ENCODE data around the gene NAXE.
"Not testable (repeated sequence)": the region's sequence is repeated elsewhere in the genome, so short reads cannot be mapped to it uniquely, and the experiment has no call there.

Gene NAXE

DNA sequence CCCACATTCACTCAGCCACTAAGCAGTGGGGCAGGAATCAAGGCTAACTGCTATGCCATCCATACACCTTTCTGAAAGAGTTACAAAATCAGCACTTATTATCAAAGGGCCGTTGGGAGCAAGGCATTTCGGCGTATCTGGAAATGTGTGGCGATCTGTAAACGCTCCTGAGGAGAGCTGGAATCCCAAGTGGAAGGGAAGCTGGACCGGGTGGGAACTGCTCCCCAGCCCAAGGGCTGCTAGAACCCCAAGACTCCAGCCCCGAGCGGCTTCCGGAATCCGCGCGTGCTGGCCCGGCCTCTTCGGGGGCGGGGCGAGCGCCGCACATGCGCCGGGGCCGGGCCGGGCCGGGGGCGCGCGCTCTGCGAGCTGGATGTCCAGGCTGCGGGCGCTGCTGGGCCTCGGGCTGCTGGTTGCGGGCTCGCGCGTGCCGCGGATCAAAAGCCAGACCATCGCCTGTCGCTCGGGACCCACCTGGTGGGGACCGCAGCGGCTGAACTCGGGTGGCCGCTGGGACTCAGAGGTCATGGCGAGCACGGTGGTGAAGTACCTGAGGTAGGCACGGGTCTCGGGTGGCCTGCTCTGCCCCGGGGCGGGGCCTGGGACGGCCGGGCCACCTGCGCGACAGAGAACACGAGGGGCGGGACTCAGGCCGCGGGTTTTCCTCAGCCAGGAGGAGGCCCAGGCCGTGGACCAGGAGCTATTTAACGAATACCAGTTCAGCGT, at the start of gene NAXE:
TSS of gene NAXE (plus strand) at position 345 of the 726 bp plus-strand sequence. CDS start at position 374, 29 bp downstream.
- DNase-seq (ENCODE audit: low spot score), result peak; percentile 65

DNA sequence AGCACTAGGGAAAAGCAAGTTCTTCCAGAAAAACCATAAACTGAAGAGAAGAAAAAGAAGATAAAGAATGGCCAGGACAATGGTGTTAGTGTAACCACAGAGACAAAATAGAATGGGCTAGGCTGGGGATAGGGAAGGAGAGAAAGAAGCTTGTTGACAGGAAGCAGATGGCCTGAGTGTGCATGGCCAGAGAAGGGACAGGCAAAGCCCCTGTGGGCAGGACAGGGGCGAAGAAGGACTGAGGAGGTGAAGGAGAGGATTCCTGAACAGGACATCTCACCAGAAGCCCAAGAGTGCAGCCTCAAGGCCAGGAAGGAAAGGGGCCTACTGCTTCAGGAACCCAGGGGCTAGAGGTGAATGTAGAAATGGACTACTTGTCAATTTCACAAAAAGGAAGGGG, 48.5 kb upstream of the NAXE start:
- no peak for DNase-seq (ENCODE audit: low spot score)

DNA sequence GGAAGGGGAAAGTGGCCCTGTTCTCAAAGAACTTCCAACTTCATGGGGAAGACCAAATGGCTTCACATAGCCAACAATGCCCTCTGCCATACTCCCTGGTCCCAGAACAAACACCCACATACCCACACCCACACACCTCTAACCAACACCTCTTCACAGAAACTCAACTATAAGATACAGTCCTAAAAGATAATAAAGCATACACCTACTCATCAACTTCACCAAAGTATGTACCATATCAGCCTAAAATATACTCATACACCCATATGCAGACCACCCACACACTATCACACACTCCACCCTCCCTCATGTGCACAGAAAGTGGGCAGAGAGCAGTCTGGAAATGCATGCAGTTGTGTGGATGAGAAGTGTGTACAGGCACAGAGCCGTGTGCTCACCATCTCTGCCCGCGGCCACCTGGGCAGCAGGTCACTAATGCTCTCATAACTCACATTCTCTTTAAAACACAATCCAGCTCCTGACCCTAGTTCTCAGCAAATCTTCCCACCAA, 46.9 kb upstream of the NAXE start:
- no peak for DNase-seq (ENCODE audit: low spot score)

DNA sequence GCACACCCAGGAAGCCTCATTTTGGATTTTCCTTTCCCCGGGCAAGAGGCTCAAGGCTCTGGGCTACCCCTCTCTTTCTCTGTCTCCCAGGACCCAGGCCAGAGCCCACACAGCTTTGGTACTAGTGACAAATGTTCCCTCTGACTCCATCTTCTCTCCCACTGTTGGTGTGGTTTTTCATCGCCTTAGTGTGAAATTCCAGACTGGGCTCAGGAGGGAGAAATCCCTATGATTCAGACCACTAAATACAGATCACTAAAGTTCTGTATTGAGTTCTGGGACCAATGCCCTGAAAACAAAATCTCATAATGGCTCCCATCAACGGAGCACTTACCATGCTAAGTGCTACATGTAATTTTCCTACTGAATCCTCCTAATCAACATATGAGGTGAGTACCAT, 45.3 kb upstream of the NAXE start:
- no peak for DNase-seq (ENCODE audit: low spot score)

DNA sequence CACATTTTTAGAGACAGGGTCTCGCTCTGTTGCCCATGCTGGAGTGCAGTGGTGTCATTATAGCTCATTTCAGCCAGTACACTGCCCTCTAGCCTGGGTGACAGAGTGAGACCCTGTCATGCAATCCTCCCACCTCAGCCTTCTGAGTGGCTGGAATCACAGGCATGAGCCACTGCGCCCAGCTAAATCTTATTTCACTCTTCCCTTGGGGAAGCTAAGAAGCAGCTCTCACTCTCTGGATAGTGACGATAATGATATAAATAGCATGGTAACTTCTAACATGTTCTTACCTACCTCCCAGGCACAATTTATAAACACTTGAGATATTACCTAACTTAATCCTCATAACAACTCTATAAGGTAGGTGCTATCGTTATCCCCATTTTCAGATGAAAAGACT, 44.1 kb upstream of the NAXE start:
- no peak for DNase-seq (ENCODE audit: low spot score)

DNA sequence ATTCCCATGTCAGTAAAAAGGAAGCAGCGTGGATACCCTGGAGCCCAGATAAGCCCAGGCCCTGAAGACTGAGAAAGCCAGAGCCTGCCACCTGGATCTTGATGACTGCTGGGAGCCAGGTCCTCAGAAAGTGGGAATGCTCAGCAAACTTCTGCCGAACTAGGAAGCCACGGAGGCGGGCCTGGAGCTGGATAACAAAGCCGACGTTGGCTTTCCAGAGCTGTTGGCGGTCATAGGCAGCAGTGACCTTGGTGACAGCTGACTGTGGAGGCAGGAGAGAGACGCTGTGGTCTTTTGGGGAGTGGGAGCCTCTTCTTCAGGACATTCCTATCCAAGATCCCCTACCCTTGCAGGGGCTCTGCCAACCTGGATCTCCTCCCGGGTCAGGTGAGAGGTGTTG, 43.6 kb upstream of the NAXE start:
- DNase-seq (ENCODE audit: low spot score), result no peak

DNA sequence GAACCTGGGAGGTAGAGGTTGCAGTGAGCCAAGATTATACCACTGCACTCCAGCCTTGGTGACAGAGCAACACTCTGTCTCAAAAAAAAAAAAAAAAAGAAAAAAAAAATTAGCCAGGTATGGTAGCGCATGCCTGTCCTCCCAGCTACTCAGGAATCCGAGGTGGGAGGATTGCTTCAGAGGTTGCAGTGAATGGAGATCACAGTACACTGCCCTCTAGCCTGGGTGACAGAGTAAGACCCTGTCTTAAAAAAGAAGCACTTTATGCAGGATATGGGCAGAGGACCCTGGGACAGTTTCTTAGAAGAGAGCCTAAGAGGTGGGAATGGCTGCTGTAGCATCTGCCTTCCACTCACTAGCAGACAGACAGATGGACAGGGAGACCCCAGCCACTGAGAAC, 42.2 kb upstream of the NAXE start:
- DNase-seq (ENCODE audit: low spot score), result no peak

DNA sequence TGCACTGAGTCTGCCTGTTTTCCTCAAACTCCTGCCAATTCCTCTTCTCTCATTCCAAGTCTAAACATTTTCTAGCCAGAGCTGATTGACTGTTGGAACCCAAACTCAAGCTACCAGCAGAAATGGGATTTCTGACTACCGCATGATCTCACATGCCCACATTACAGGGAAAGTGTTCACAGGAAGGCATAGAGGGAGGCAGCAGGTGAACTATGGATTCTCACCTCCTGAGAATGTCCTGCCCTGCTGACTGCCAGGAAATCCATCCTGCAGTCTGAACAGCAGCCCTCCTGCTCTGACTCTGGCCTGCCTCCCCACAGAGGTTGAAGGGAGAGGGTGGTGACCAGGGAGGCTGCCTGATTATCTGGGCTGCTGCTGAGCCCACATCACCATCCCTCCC, 41.7 kb upstream of the NAXE start:
- DNase-seq (ENCODE audit: low spot score), result no peak

DNA sequence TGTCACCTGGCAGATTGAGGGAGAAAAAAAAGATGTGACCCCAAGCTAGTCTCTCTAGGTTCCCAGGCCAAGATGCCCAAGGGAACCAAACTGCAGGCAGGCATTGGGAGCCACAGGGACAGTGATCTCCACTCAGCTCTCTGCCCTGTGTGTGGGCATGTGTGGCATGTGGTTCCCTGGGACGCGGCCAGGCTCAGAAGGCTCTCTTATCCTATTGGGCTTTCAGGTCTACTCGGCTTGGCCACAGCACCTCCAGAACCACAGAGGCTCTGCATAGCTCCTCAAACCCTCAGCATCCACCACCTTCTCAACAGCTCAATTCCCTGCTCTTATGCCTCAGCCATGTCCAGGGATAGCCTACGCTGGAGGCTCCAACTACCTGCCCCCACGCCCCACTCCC, 41.2 kb upstream of the NAXE start:
- DNase-seq (ENCODE audit: low spot score), result no peak

DNA sequence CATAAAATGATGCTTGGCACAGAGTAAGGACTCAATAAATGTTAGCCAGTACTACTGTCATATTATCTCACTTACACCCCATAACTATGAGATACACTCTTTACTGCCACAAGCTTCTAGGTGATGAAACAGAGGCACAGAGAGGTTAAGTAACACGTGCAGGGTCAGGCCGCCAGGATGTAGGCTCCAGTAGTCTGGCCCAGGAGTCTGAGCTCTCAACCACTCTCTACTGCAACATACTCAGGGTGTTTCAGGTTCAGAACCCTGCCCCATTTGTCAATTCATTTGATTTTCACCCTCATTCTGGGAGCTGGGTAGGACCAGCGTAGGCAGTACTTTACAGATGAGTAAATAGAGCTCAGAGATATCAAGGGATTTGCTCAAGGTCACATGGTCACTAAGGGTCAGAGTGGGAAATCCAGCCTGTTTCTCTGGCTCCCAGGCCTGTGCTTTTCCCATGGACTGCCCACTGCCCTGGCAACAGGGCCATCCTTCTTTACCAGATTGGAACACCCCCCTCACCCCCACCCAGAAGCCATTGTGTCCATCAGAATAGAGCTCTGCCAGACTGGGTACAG, 40.4 kb upstream of the NAXE start:
- no peak for DNase-seq (ENCODE audit: low spot score)

DNA sequence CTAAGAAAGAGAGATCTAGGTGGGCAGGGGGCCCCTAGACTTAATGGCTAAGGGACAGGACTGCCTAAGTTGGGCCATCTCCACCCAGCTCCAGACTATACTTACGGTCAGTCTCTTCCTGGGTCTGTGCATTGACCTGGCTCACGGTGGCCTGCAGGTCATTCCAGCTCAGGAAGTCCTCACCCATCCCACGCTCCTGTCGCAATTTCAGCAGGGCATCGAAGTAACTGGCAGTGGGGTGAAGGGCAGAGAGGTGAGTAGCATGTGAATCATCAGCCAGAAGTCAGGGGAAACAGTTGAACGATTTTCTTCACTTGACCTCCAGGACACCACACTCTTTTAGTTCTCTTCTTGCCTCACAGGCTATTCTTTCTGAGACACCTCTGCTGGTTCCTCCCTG, 39.7 kb upstream of the NAXE start:
- no peak for DNase-seq (ENCODE audit: low spot score)

DNA sequence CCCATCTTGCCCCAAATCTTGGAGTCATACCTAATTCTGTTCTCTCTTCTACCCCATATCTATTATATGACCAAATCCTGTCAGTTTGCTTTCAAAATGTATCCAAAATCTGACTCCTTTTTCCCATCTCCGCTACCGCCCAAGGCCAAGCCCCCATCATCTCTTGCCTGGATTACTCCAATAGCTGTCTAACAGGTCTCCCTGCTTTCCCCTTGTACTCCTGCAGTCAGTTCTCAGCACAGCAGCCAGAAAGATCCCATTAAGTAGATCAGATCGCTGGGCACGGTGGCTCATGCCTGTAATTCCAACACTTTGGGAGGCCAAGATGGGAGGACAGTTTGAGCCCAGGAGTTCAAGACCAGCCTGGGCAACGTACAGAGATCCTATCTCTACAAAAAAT, 39.1 kb upstream of the NAXE start:
- DNase-seq (ENCODE audit: low spot score), result no peak

DNA sequence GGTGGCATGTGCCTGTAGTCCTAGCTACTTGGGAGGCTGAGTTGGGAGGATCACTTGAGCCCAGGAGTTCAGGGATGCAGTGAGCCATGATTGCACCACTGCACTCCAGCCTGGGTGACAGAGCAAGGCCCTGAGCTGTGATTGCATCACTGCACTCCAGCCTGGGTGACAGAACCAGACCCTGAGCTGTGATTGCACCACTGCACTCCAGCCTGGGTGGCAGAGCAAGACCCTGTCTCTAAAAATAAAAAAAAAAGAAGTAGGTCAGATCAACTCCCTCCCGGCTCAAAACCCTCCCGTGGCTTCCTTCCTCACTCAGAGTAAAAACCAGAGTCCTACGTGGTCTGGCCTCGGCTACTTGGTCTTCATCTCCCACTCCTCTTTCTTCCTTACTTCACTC, 38.6 kb upstream of the NAXE start:
- DNase-seq (ENCODE audit: low spot score), result not testable (repeated sequence)

DNA sequence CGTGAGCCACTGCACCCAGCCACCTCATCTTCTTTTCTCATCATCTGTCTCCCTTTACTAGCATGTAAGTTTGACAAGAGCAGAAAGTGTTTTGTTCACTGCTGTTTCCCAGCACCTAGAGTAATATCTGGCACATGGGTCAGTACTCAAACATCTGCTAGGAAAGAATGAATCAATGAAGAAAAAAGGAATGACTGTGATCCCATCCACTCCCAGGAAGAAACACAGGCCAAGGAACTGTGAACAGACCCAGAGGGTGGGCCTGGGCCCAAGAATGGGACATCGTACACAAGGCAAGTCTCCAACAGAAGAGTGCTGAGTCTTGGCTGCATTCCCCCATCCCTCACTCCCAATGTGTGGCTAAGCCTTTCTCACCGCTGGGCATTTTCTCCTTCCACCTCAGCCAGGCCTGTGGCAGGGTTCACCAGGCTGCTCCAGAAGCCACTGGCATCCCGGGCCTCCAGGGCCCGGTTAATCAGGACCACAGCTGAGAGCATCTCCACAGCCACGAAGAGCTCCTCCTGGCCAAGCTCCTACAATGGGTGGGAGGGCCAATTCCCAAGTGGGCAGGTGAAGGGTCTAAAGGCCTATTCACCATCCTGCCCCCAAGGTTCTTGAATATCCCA, 37.6 kb upstream of the NAXE start:
- no peak for DNase-seq (ENCODE audit: low spot score)

DNA sequence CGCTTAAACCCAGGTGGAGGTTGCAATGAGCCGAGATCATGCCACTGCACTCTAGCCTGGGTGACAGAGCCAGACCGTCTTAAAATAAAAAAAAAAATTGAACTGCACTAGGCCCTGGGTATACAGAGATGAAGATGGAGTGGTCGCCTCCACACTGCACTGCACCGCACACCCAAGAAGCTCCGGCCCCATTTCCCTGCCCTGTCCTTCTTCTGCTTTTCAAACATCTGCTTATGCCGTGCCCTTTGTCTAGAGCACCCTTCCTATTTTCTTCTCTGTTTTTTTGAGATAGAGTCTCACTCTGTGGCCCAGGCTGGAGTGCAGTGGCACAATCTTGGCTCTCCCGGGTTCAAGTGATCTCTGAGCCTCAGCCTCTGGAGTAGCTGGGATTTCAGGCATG, 36.6 kb upstream of the NAXE start:
- no peak for DNase-seq (ENCODE audit: low spot score)

DNA sequence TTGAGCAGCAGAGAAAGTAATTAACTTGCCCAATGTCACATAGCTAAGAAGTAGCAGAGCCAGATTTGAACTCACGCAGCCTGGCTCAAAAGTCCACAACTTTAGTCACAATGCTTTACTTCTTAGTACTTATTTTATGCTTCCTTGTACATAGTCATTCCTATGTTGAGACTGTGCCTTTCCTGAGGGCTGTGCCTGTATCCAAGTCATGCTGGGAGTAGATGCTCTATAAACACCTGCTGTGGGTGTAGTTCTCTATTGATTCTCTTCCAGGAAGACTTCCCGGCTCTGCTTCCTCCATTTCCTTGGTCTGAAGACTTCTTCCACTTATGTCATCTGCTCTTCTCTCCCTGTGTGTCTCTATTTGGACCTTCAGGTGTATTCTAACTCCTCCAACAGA, 35.9 kb upstream of the NAXE start:
- no peak for DNase-seq (ENCODE audit: low spot score)

DNA sequence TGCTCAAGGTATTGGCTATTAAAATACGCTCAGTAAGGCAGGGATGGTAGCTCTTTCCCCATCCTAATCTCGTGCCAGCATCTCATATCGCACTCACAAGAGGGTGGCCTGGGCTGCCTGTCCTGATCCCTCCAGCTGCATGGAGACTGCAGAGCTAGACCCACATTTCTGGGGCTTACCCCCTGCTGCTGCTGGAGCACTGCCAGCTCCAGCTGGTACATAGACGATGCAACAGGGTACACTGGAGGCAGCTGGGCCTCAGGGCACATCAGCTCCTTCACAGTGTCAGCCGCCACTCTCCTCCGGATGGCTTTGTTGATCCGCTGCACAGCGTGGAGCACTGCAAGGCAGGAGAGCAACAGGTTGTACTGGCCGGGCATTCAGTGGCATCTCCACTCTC, 35.2 kb upstream of the NAXE start:
- DNase-seq (ENCODE audit: low spot score), result no peak

DNA sequence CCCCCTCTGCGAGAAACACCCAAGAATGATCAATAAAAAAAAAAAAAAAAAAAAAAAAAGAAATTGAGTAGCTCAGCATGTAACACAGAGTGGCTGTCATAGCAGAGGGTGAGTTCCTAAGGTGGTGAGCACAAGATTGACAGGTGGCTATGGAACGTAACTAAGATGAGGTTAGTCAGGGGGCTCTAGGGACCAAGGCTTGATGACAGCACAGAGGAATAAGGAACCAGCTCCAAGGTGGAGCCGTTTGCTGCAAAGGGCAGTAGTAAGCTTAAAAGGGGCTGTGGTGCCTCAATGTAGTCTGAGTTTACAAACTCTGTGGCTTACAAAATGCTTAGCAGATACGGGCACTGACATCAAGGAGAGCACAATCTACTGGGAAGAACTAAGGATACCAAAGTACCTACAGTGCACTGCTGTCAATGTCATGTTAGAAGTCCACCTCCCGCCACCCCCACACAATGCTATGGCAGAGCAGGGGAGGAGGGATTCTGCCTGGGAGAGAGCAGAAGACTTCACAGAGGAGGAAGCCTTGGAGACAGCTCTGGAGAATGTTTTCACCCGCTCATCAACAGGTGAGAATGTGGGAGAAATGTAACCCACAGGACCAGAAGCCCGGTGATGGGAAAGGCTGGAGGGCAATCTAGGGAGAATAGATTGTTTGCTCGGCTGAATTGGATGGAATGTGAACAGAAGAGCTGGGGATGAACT, 32.3 kb upstream of the NAXE start:
- no peak for DNase-seq (ENCODE audit: low spot score)

DNA sequence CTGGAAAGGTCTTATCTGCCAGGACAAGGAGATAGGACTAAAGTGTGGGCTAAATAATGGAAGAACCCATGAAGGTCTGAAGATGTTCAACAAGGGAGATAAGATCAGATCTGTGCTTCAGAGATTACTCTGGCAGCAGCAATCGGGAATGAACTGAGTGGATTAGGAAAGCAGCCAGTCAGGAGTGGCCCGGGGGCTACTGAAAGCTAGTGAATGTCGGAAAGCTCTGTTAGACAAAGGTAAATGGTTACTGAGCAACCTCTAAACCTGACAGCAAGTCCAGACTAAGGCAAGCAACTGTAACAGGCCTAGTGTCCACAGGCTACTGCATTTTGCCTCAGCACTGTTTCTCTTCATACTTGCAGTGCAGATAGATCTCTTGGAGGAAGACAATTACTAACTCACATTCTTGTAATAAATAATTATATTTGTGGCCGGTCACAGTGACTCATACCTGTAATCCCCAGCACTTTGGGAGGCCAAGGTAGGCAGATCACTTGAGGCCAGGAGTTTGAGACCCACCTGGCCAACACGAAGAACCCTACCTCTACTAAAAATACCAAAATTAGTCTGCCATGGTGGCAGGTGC, 31.7 kb upstream of the NAXE start:
- no peak for DNase-seq (ENCODE audit: low spot score)

DNA sequence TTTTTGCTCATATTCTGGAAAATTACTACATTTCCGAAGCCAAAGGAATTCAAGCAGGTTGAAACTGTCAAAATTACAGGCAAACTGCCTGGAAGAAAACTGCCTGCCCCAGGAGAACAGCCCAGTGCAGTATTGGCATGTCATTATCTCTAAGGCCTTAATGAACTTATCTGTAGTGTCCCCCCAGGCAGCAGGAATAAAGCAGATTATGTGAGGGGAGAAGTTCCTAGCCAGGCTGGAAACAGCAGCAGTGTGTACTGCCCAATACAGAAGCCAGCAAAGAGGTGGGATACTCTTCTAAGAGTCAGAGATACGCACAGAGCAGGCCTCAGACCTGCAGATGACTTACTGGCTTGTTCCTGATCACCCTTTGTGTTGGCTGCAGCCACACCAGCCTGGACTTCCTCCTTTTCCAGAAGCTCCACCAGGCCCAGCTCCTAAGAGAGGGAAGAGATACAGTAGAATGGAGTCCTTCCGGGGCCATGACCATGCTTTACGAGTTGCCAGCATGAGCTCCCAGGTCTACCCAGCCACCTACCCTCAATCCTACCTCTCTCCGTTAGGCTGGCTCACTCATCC, 30.9 kb upstream of the NAXE start:
- DNase-seq (ENCODE audit: low spot score), result no peak

DNA sequence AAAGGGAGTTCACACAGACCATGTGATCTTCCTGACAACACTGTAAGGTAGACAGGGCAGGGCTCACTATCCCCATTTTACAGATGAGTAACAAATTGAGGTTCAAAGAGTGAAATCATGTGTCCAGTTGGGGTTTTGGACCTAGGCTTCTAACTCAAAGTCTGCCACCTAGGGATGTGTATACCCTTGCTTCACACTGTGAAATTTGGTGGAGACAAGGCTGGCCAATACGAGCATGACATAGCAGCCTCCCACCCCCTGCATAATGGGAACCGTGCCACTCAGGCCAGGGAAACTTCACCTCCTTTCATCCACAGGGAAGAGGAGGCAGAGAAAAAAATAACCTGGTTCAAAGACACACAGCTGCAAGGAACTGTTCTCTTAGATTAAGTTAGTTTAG, 26.1 kb upstream of the NAXE start:
- no peak for DNase-seq (ENCODE audit: low spot score)

DNA sequence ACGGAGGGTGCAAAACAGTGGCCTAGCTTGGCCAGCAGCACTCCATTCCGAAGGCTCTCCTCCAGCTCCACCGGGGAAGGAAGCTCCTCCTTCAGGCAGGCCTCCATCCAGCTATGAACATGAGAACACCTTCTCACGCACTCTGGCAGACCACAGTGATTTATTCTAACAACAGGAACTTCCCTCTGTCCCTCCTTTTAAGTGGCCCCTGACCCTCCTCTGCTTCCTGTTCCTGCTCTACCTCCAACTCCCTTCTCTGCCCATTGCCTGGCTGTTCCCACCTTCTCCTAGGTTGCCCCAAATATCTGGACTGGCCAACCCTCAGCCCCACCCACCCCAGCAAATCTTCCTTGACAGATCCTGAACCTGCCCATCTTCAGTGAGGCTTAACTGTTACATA, 25.1 kb upstream of the NAXE start:
- DNase-seq (ENCODE audit: low spot score), result no peak
